Activated CD4-positive, alpha-beta T cell treated with anti-CD3 and anti-CD28 coated beads for 48 hours (primary cell): Measurements from ENCODE around the gene MAPK12.

Experiments
- DNase-seq: peaks from one replicate; pipeline ENCODE4 v3.0.0-alpha.2; 2020

The MAPK12 gene

GRCh38 chr22:50264946-50265669 is 3.6 kb upstream of the MAPK12 start:
- DNase-seq, result no peak

DNA sequence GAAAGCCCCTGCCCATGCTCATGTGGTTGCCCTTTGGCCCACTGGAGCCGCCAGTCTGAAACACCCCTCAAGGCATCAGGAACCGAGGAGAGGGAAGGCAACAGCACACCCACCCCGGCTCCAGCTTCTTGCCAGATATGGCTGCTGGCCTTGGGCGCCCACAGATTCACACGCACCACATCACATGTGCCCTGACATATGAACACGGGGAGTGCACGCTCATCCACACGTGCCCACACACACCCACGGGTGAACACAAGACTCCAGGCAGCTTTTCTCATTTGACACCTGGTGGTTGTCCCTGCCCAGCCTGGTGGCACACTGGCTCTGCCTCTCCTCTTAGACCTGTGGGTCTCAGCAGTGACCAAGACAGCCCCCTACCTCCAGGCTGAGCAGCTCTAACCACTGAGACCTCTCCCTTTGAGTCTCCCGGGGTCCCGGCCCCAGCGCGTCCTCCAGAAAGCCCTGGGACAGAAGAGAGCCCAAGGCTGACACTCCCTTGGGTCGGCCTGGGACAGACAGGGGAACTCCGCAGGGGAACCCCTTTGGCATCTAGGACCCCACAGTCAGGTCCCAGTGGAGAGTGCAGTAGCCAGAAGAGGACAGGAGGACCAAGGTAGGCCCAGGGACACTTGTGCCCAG is 2.7 kb upstream of the MAPK12 start:
- no peak for DNase-seq

GRCh38 chr22:50262973-50263617 is 1.6 kb upstream of the MAPK12 start:
- no peak for DNase-seq

DNA sequence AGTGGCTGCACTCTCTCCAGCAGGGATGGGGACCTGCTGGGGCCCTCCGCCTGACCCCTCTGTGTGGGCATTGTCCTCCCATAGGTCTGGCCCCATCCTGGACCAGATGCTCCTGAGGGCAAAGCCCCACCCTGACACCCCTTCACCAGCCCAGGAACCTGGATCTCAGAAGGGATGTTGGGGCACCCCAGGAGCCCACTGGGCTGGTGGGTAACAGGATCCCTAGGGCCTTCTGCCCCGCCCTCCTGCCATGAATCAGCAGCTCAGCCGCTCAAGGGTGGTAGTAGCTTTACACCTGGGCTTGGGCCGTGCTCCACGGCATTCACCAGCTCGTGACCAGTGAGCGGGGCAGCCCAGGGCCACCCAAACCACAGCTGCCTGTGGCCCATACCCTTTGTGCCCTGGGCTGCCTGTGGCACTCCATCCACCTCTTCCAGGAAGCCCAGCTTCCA is 1.0 kb upstream of the MAPK12 start:
- peak; percentile 51 for DNase-seq

DNA sequence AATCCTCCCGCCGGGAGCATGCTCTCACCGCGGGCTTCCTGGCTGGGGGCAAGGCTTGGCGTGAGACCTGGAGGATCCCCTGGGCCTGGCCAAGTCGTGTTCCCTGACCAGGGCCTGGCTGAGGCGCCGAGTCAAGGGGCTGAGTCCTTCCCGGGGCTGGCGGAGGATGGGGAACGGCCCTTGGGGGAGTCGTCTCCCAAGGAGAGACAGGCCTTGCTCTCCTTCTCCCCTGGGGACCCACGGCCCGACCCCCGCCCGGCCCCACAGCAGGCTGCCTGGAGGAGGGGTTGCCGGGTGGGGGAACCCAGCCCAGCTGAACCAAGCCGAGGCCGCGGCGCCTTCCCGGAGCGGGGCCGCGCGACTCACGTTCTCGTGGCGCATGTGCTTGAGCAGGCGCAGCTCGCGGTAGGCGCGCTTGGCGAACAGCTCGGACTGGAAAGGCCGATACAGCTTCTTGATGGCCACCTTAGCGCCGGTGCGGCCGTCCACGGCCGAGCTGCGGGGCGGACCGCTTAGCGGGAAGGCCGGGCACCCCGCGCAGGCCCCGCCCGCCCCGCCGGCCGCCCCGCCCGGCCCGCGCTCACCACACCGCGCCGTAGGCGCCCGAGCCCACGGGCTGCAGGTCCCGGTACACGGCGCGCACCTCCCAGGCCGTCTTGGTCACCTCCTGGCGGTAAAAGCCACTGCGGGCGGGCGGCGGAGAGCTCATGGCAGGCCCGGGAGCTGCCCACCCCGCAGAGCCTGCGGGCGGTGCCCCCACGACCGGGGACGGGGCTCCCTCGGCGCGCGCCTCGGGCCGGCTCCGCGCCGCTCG is 475 bp downstream of the MAPK12 start:
- DNase-seq, result peak; percentile 64

GRCh38 chr22:50260434-50260800 is 1.1 kb downstream of the MAPK12 start:
- no peak for DNase-seq

DNA sequence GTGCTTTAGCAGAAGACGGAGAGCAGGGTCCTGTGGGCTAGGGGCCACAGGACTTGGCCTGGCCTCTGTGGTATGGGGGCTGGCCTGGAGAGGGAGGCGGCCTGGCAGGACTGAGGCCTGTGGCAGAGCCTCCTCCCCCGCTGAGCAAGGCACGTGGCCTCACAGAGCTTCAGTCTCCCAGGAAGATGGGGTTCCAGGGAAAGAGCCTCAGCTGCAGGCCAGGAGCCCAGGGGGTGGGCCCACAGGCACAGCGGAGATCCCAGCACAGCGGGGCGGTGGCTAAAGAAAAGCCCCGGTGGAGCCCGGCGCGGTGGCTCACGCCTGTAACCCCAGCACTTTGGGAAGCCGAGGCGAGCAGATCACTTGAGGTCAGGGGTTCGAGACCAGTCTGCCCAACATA is 2.2 kb downstream of the MAPK12 start:
- no peak for DNase-seq

DNA sequence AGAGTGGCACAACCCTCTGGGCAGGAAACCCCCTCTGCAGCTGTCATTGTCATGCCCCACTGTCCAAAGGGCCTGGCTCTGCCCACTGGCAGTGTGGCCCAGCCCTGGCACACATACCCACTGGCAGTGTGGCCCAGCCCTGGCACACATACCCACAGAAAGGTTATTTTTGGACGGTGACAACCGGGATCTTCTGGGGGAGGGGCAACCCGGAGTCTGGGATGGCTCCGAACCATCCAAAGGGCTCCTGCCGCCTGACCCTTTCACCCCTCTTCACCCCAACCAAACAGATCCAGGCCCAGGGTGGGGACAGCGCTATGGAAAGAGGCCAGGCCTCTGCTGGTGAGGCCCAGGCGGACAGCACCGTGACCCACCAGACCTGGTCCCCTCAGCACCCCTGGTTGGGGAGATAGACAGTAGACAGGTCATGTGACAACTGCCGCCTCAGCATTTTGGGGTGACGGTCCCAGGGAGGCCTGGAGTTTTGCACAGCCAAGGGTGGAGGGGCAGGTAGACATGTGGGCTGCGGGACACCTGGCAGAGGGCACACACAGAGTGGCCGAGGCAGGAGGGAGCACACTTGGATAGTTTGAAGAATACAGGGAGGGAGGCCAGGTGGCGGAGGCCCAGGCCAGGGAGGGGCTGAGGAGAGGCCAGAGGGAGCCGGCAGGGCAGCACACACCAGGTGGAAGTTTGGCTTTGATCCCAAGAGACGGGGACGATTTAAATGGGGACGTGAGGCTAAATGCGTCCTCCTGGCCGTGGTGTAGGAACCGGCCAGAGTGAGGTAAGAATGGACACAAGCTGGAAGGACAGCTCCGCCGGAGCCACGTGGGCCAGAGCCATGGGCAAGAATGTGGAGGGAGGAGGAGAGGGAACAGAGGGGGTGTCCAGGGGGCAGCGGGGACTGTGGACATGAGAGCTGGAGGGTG is 2.9 kb downstream of the MAPK12 start:
- no peak for DNase-seq

DNA sequence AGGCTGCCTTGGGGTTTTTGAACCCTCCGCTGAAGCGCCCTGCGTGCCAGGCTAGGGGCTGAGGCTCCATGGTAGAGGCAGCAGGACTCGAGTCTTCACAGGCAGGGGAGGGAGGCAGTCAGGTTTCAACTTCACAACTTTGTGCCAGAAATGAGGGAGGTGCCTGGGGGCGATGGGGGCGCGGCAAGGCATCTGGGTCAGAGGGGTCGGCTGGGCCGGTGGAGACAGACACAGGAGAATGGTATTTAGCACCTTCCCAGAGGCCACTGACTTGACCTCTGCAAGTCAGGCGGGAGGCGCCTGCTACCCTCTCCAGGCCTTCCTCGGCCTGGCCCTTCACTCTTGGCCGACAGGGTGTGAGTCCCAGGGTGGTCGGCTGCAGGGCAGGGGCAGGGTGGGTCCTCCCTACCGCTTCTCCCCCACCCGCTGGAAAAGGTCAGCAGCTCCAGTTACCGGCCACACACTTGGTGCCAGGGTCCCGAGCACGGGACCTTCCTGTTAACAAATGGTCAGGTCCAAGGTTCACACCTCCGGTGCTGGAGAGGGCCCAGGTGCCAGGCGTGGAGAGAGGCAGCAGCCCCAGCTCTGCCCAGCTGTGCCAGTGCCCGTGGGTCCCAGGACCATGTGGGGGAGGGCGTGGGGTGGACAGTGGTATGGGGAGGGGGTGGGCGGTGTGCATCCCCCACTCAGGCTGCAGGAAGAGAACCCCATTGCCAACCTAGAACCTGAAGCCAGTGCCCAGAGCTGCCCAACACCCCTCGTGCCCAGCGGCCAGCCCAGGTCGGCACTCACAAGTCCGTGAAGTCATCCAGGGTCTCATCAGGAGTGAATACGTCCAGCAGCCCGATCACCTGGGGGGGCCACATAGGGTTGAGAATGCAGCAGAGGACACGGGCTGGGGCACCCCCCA is 3.8 kb downstream of the MAPK12 start:
- no peak for DNase-seq

GRCh38 chr22:50257041-50257440 is 4.4 kb downstream of the MAPK12 start:
- DNase-seq, result no peak

- no peak for DNase-seq
Measured at GRCh38 chr22:50256258-50256862, 5.1 kb downstream of the MAPK12 start.

DNA sequence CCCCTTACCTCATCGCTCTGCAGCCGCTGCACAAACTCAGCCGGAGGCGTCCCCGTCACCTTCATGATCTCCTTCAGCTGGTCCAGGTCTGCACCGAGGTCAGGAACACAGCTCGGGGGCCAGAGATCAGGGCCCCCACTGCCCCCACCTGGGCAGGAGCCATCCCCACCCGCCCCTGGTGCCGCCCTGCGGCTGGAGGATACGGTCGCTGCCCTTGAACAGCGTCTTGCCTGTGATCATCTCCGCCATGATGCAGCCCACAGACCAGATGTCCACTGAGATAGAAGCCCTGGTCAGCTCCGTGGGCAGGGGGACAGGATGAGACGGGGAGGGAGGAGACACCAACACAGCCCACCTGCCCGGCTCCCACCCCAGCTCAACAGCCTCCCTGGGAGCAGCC is 5.9 kb downstream of the MAPK12 start:
- DNase-seq, result no peak

DNA sequence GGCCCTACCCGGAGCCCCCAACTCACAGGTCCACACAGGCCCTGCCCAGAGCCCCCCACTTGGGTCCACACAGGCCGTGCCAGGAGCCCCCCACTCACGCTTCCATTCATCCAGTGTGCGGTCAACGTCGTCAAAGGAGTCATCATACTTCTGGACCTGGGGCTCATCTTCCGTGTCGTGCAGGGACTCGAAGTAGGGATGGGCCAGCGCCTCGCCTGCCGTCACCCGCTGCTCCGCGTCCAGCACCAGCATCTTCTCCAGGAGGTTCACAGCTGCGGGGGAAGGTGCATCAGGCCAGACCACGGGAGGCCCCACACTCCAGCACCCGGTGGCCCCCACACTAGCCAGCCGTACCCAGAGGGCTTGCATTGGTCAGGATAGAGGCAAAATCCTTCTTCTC is 6.4 kb downstream of the MAPK12 start:
- no peak for DNase-seq

GRCh38 chr22:50253941-50254340 is 7.5 kb downstream of the MAPK12 start:
- DNase-seq, result no peak

GRCh38 chr22:50253046-50253915 is 8.2 kb downstream of the MAPK12 start:
- no peak for DNase-seq

- DNase-seq, result peak; percentile 80
Measured at GRCh38 chr22:50252082-50253045, 9.1 kb downstream of the MAPK12 start.

GRCh38 chr22:50251477-50252081 is 9.9 kb downstream of the MAPK12 start:
- DNase-seq, result no peak
